Rectal smooth muscle tissue (tissue), 1 donor: ENCODE data around the gene PACRG.

ENCODE experiments used
- H3K27ac ChIP-seq: one replicate; pipeline ENCODE4 v1.7.0; 2013; ENCODE audit warnings: low read depth, low read length, inconsistent platforms
- H3K27me3 ChIP-seq: one replicate; pipeline ENCODE4 v1.7.0; 2013; ENCODE audit warnings: low read length; ENCODE audit not compliant: control insufficient read depth, insufficient read depth
- H3K36me3 ChIP-seq: one replicate; pipeline ENCODE4 v1.7.0; 2013; ENCODE audit warnings: low read length; ENCODE audit not compliant: control insufficient read depth, insufficient read depth
- H3K4me1 ChIP-seq: one replicate; pipeline ENCODE4 v1.7.0; 2013; ENCODE audit warnings: low read length; ENCODE audit not compliant: control insufficient read depth, insufficient read depth
- H3K4me3 ChIP-seq: one replicate; pipeline ENCODE4 v1.7.0; 2013; ENCODE audit warnings: low read length
- H3K9ac ChIP-seq: one replicate; pipeline ENCODE4 v1.7.0; 2013; ENCODE audit warnings: low read length

PACRG gene

DNA sequence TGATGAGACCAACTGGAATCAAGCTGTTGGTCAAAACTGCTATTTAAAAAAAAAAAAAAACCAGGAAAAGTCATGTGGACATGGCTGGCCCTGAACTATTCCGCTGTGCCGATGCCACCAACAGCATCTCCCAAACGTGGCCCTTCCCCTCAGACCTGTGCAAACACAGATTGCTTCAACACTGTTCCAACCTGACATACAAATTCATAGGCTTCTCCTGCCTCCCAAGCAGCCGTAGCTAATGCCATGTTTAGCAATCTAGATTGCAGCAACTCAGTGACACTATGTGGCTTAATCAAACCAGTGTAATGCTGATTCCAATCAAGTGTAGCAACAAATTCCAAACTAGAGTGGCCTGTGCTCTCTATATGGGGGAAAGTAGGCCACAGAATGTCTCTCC, 16.4 kb upstream of the PACRG start:
- H3K27me3 ChIP-seq = no peaks in the 10 kb centered on the region
- no peak overlapping the region for H3K9ac ChIP-seq
- no peaks in the 10 kb centered on the region for H3K36me3 ChIP-seq
- H3K4me3 ChIP-seq = no peak overlapping the region
- no peaks in the 10 kb centered on the region for H3K4me1 ChIP-seq
- no peak overlapping the region for H3K27ac ChIP-seq

DNA sequence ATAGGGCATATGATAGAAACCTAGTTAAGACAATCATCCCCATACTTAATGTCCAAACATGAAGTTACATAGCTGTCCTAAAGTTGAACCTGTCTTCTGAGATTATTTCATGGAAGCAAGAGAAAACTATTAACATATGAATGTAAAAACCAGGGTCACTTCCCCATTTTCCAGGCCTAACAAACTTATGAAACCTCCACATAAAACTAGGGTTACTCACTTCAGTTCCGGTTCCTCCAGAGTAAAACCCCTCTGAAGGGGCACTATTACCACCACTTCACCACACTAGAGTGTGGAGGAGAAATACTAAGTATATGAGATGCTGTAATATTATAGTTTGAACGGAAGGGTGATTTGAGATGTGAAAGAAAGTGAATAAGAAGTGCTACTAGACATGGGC, 15.1 kb upstream of the PACRG start:
- no peaks in the 10 kb centered on the region for H3K36me3 ChIP-seq
- H3K4me1 ChIP-seq = no peaks in the 10 kb centered on the region
- no peak overlapping the region for H3K4me3 ChIP-seq
- H3K27ac ChIP-seq = no peak overlapping the region
- no peak overlapping the region for H3K9ac ChIP-seq
- H3K27me3 ChIP-seq = no peaks in the 10 kb centered on the region

DNA sequence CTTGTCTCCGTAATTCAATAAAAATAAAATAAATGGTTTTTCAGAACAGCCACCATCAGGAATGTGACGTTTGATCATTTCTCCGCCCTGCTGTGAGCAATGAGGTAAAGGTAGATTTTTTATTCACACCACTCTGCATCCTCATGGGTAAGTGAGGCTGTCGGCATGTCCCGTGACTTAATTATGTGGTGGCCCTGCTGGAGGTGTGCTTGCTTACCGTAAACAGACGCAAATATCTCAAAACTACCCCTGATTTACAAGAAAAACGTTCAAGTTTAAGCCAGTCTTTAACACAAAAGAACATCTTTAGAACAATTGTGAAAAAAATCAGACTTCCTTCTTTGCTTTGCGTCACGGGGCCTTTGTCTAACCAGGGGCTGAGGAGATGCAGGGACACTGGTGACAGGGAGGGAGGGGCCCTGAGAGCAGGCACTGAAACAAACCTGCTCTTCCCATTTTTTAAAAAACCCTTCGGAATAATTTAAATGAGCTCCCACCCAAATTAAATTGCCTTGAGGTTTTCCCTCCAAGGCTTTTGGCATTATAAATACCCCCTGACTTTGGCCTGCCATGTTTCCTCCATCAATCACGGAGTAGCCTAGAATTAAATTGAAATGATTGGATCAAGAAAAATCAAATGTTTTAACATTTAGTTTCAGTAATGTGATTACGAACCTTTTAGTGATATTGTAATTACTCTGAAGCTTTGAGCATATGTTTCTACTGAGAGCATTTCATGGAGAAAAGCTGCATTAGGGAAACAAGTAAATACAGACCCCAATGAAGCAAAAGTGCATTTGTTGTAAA, 13.6 kb upstream of the PACRG start:
- Histone ChIP-seq H3K27me3 (no peaks in the 10 kb centered on the region), H3K27ac (no peak overlapping the region), H3K9ac (no peak overlapping the region), H3K4me3 (no peak overlapping the region), H3K36me3 (no peaks in the 10 kb centered on the region), H3K4me1 (no peaks in the 10 kb centered on the region)

DNA sequence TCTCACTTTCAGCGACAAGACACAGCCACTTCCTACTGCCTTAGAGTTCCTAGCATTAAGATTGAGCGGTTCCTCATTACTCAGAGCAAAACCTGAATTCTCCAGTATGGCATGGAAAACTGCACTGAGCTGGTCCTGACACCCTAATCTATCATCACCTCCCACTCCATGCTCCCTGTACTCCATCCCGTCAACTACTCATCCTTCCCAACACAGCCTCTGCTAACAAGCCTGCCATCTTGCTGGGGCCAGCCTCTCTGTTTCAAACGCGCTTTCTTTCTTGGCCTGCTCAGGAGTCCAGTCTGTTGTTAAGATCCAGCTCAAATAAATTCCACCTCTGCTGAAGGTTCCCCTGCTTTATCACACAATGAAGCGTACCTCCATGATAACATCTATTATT, 12.2 kb upstream of the PACRG start:
- Histone ChIP-seq H3K36me3 (no peaks in the 10 kb centered on the region), H3K27ac (no peak overlapping the region), H3K9ac (no peak overlapping the region), H3K4me1 (no peaks in the 10 kb centered on the region), H3K27me3 (no peaks in the 10 kb centered on the region), H3K4me3 (no peak overlapping the region)

DNA sequence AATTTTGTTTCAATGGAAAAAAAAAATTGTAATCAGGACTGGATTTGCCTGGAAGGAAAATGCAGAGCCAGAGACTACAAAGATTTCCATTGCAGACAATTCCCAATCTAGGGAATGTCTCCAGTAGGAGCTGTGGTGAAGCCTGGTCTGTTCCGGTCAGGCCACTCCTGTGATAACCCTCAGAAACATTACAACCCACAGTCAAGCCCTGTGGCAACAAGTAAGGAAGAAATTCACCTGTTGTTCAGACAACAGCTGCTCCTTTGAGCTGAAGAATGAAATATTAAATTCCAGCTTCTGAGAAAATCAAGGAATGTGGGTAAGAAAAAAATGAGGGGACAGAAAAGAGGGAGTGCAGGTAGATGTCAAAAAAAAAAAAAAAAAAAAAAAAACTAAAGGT, 8.2 kb upstream of the PACRG start:
- Histone ChIP-seq H3K4me1 (no peaks in the 10 kb centered on the region), H3K36me3 (no peaks in the 10 kb centered on the region), H3K27ac (no peak overlapping the region), H3K4me3 (no peak overlapping the region), H3K27me3 (no peaks in the 10 kb centered on the region), H3K9ac (no peak overlapping the region)

DNA sequence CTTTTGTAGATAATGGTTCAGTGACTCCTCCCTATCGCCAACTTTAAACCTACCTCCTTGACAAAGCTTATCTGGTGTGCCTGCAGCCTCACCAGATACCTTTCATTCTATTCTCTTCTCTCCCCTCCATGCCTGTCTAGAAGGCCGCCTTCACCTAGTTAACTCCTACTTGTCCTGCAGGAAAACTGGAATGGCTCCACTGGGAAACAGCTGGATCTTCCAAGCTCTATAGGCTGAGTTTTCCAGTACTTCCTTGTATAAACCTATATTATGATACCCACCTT, 6.4 kb upstream of the PACRG start:
- H3K27ac ChIP-seq = no peak overlapping the region
- no peak overlapping the region for H3K4me3 ChIP-seq
- H3K4me1 ChIP-seq = no peaks in the 10 kb centered on the region
- H3K9ac ChIP-seq = no peak overlapping the region
- no peaks in the 10 kb centered on the region for H3K27me3 ChIP-seq
- H3K36me3 ChIP-seq = no peaks in the 10 kb centered on the region

DNA sequence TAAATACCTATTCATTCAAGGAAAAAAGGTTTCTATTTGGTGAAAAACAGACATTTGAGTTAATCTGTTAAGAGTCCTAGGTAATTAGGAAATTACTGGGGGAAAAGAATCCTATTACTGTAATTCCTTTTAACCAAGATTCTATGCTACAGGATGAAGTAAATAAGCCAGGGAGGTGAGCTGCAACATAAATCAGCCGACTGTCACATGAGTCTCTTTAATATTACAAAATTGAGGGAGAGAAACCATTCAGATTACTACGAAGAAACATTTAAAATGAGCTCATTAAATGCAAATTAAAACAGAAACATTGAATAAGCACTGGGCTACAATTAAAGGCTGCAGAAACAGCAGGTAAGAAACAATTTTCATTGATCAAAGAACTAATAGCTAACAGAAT, 5.5 kb upstream of the PACRG start:
- Histone ChIP-seq H3K4me3 (no peak overlapping the region), H3K36me3 (no peaks in the 10 kb centered on the region), H3K4me1 (no peaks in the 10 kb centered on the region), H3K27ac (no peak overlapping the region), H3K27me3 (no peaks in the 10 kb centered on the region), H3K9ac (no peak overlapping the region)

DNA sequence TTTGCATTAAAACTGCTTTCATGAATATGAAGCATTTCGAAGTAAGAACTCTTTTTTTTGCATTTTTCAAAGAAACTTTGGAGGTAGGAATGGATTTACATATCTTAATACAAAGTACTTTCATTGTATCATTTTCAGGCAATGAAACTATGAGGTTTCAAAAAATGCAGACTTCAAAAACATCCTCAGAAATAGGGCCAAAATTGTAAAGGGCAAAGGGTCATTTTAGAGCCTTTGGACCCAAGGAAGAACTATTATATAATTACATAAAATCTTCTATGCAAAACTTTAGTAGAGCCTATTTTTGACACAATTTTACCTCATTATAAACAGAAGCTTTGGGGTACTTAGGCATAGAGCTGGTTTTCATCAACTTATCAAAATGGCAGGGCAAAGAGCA, 5.1 kb upstream of the PACRG start:
- H3K4me3 ChIP-seq = no peak overlapping the region
- H3K9ac ChIP-seq = no peak overlapping the region
- H3K27ac ChIP-seq = no peak overlapping the region
- no peaks in the 10 kb centered on the region for H3K36me3 ChIP-seq
- no peaks in the 10 kb centered on the region for H3K27me3 ChIP-seq
- no peaks in the 10 kb centered on the region for H3K4me1 ChIP-seq

DNA sequence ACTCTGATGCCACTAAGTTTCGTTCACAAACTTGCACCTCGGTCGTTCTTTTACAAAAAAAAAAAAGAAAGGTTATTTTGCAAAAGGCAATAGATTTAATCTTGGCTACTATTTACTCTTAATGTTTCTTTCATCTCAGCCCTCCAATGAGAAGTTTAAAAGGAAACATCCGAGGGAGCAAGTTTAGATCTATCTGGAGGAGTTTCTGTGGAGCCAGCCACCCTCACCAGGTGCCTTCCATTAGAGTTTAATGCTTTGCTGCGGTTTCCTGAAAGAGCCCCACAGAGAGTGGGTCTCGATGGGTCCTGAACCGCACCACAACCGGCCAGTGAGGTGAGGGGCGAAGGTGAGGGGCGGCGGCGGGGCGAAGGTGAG, 840 bp upstream of the PACRG start:
- Histone ChIP-seq H3K4me3 (peak overlapping the region; percentile 84), H3K27me3 (no peaks in the 10 kb centered on the region), H3K36me3 (no peaks in the 10 kb centered on the region), H3K9ac (peak overlapping the region; percentile 83), H3K27ac (peak overlapping the region; percentile 88), H3K4me1 (peaks cover 2% of the 10 kb centered on the region)

DNA sequence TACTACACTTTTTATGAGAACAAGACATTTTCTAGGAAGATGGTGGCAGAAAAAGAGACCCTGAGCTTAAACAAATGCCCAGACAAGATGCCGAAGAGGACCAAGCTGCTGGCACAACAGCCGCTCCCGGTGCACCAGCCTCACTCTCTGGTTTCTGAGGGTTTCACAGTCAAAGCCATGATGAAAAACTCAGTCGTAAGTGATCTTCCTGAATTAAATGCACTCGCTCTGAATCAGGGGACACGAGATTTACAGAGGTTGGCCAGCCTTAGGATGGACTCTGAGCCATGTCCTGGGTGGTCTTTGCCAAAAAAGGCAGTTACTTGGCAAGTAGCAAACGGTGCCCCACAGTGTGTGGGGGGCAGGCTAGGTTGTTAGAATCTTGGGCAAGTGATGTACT, 423 bp downstream of the PACRG start:
- Histone ChIP-seq H3K4me3 (peak overlapping the region; percentile 75), H3K27ac (peak overlapping the region; percentile 75), H3K36me3 (no peaks in the 10 kb centered on the region), H3K9ac (peak overlapping the region; percentile 60), H3K27me3 (no peaks in the 10 kb centered on the region), H3K4me1 (peaks cover 2% of the 10 kb centered on the region)

DNA sequence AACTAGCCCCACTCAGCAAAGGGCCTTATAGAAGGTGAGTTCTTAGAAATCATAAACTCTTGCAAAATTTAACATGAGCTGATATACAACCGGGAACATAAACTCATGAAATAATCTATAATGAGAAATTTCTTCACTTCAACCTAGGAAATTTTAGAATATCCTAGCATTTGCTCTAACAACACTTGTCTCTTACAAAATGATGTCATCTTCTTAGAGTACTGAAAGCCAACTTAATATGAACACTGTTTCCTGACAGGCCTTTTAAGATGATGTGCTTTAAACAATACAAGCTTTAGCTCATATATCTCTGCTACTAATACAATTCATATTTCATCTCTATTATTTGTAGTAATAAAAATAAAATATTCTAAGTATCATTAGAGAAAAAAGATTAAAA, 932 bp downstream of the PACRG start:
- H3K27ac ChIP-seq = peak overlapping the region; percentile 75

DNA sequence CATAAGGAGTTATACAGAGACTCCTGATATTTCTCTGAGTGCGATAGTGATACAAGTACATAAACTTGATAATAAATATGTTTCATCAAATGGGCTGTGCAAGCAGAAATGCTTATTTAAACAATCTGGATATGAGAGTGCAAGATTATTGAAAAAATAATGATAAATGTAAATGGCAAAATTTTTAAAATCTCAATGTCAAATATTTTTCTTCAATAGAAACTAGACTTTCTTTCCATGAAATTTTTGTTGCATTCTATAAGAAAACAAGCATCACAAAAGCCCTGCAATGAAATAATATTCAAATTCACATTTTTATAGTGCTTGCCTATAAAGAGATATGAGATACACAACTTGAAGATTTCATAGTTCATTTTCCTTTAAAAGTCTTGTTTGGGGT, 2.7 kb downstream of the PACRG start:
- H3K27me3 ChIP-seq = no peaks in the 10 kb centered on the region
- H3K4me3 ChIP-seq = no peak overlapping the region
- H3K4me1 ChIP-seq = peaks cover 2% of the 10 kb centered on the region
- H3K9ac ChIP-seq = no peak overlapping the region
- H3K27ac ChIP-seq = no peak overlapping the region
- no peaks in the 10 kb centered on the region for H3K36me3 ChIP-seq

More for the DNA sequence above, 932 bp downstream of the PACRG start:
- Histone ChIP-seq H3K4me1 (peaks cover 2% of the 10 kb centered on the region), H3K4me3 (no peak overlapping the region), H3K27me3 (no peaks in the 10 kb centered on the region), H3K9ac (no peak overlapping the region), H3K36me3 (no peaks in the 10 kb centered on the region)

DNA sequence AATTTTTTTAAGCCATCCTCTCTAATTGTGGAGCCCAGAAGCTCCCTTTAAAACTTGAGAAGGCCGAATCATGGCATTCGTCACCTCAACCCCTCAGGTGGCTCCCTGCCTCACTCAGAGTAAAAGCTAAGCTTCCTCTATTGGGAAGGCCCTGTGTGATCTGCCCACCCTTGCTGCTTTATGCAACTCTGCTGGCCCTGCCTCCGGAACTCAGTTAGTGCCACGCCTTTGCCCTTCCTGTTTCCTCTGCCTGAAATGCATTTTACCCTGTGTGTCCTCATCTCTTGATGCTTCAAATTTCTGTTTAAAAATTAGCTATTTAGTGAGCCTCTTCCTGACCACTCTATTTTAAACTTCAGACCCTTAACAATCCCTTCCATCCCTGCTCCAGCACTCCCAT, 5.7 kb downstream of the PACRG start:
- H3K27me3 ChIP-seq = no peaks in the 10 kb centered on the region
- H3K36me3 ChIP-seq = no peaks in the 10 kb centered on the region
- H3K4me3 ChIP-seq = no peak overlapping the region
- H3K4me1 ChIP-seq = no peaks in the 10 kb centered on the region
- H3K27ac ChIP-seq = no peak overlapping the region
- no peak overlapping the region for H3K9ac ChIP-seq
